Ureter (tissue), 1 donor: ENCODE measurements around the gene MSLN. TPM values are rescaled to one million over a fixed set of nuclear protein-coding genes. Genes with fewer than 3 reads are reported as not detected.

Source experiments
- DNase-seq: peaks from one replicate; pipeline ENCODE4 v3.0.0-alpha.2; 2020; ENCODE audit warnings: low spot score
- total RNA-seq: library from RNA; stranded (reverse); gene quantifications from one replicate; pipeline ENCODE4 v1.2.4, GENCODE V29; 2023
- donor health status: DM: yes; HTN: yes; CAD: no.

The MSLN gene
- total RNA-seq, 1 donor from 2014 or later, result 1.4 TPM

DNA sequence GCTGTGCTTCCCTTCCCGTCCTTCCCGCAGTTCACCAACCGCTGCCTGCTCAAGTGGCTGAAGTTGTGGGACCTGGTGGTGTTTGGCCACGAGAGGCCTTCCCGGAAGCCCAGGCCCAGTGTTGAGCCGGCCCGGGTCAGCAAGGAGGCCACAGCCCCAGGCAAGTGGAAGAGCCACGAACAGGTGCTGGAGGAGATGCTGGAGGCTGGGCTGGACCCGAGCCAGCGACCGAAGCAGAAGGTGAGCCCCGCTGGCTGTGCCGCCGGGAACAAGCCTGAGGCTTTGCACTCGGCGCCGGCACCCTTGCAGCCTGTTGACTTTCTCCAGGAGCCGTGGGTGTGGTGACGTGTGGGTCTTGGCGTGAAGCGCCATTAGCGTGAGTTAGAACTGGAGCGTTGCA lies 30.6 kb downstream of the MSLN start:
- DNase-seq, result no peak

DNA sequence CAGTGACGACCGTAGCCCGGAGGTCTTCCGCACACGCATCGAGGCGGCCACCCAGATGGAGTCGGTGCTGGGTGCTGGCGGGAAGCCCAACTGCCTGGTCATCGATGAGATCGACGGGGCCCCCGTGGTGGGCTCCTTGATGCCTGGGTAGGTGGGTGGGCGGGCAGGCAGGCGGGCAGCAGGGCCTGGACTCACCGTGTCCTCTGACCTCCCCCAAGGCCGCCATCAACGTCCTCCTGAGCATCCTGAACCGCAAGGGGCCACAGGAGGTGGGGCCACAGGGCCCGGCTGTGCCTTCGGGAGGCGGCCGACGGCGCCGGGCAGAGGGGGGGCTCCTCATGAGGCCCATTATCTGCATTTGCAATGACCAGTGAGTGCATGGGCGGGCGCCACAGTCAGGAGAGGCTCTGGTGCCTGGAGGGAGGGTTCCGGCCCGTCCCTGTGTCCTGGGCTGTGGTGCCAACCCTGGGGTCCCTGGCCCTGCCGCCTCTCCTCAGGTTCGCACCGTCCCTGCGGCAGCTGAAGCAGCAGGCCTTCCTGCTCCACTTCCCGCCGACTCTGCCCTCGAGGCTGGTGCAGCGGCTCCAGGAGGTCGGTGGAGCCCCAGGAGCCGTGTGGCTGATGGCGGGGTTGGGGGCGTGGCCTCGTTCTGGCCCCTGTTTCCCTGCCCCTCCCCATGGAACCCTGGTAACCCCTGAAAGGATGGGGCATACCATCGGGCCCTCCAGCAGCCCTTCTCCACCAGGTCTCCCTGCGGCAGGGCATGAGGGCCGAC lies 31.9 kb downstream of the MSLN start:
- no peak for DNase-seq

DNA sequence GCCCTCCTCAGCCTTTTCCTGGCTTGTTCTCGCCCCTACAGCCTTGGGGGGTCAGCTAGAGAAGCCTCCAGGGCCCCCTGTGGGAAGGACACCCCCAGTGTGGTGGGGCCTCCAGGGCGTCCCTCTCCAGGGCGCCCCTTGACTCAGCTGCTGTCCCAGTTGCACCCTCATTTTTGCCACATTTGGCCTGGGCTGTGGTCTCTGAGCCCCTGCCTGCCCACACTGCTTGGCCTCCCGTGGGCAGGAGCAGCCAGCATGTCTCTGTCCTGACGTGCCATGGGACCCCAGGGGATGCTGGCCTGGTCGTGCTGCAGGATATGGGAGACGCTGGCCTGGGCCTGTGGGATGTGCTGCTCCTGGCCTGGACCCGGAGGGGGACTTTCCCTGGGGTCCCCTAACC lies 32.9 kb downstream of the MSLN start:
- no peak for DNase-seq

DNA sequence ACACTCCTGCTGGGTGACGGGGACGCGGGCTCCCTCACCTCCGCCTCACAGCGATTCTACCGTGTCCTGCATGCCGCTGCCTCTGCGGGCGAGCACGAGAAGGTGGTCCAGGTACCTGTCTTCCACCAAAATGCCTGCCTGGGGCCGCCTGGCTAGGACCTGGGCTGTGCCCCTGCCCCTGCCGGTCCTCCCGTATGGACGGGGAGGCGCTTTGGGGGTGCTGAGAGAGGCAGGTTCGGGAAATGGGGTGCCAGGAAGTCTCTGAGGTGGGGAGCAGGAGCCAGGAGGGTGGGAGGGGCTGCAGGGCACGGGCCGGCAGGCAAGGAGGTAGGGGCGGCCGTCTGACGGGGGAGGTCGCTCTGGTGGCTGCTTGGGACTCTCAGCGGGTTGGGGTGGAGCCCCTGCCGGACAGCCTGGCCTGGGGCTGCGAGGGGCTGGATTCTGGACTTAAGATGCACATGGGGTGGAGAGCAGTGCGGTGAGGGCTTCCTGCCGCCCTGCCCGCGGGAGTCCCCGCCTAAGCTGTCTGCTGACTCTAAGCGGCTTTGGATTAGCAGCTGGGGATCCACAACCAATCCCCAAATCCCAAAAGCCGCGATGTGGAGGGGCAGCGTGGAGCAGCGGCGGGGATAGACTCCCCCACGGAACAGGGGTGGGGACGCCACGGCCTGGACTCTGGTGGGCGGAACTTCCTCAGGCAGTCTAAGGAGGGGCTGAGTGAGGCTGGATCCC lies 33.7 kb downstream of the MSLN start:
- no peak for DNase-seq

DNA sequence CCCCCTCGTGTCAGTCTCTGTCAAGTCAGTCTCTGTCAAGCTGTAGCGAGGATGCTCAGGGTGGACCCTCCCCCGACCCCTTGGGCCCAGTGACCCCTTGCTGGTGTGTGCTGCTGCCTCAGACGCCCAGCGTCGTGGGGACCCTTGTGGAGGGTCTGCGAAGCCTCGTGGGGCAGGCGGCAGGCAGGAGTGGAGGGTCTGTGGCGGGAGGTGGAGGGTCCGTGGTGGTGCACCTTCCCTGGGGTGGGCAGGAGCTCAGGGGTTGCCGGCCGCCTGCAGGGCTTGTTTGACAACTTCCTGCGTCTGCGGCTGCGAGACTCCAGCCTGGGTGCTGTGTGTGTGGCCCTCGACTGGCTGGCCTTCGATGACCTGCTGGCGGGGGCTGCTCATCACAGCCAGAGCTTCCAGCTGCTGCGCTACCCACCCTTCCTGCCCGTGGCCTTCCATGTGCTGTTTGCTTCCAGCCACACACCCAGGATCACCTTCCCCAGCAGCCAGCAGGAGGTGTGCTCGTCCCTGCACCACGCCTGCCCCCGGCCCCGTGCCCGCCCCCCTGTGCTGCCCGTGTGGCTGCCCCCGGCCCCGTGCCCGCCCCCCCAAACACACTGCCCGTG lies 34.4 kb downstream of the MSLN start:
- DNase-seq, result no peak

DNA sequence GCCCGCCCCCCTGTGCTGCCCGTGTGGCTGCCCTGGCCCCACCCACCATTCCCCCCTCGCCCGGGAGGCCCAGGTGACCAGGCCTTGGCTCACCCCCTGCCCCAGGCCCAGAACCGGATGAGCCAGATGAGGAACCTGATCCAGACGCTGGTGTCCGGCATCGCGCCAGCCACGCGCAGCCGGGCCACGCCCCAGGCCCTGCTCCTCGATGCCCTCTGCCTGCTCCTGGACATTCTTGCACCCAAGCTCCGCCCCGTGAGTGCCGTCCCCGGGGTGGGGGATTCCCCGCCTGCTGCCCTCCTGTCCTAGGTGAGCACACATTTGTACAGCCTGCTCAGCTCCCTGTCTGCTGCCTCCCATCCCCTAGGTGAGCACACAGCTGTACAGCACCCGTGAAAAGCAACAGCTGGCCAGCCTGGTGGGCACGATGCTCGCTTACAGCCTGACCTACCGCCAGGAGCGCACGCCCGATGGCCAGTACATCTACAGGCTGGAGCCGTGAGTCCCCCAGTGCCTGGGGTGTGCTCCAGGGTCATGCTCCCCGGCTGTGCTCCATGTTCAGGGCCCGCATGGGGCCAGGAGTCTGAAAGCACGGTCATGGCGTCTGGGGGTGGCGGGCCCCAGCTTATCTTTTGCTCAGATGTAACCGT lies 35.2 kb downstream of the MSLN start:
- DNase-seq, result no peak

DNA sequence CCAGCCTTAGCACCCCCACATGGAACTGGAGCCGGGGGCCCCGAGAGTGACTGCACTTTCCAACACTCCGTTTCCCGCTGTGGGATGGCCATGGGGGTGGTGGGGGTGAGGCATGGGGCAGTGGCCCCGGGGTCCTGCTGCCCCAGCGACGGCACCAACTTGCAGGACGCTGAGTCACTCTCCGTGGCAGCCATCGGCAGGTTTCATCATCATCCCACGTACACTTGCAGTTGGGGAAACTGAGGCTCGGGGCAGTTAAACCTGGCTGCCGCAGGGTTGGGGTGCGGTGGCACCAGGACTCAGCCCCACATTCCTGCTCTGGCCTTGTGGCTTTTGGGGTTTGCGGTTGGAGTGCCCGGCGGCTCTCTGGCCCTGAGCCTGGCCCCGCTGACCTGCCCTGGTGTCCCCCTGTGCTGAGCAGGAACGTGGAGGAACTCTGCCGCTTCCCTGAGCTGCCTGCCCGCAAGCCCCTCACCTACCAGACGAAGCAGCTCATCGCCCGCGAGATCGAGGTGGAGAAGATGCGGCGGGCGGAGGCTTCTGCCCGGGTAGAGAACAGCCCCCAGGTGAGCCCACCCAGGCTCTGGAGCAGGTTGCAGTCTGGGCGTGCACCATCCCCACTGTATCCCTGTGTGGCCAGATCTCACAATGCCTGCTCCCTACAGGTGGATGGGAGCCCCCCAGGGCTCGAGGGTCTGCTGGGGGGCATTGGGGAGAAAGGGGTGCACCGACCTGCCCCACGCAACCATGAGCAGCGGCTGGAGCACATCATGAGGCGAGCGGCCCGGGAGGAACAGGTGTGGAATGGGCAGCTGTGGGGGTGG lies 36.0 kb downstream of the MSLN start:
- no peak for DNase-seq

DNA sequence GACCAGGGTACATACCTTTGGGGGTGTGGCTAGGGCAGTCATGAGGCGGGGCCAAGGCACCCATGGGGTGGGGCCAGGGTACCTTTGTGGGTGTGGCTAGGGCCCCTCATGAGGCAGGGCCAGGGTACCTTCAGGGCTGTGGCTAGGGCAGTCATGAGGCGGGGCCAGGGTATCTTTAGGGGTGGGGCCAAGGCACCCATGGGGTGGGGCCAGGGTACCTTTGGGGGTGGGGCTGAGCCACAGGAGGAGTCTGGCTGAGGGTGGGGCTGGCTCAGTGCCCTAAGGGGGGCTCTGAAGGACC lies 36.5 kb downstream of the MSLN start:
- no peak for DNase-seq

DNA sequence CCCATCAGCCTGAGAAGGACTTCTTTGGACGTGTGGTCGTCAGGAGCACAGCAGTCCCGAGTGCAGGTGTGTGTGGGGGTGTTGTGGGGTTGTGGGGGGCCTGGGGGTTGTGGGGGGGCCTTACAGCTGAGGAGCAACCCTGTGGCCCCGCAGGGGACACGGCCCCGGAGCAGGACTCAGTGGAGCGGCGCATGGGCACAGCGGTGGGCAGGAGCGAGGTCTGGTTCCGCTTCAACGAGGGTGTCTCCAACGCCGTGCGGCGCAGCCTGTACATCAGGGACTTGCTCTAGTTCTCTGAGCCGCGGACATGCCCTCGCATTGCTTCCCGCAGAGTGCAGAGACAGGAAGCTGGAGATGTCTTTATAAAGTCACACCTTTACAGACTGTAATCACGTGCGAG lies 37.2 kb downstream of the MSLN start:
- no peak for DNase-seq

DNA sequence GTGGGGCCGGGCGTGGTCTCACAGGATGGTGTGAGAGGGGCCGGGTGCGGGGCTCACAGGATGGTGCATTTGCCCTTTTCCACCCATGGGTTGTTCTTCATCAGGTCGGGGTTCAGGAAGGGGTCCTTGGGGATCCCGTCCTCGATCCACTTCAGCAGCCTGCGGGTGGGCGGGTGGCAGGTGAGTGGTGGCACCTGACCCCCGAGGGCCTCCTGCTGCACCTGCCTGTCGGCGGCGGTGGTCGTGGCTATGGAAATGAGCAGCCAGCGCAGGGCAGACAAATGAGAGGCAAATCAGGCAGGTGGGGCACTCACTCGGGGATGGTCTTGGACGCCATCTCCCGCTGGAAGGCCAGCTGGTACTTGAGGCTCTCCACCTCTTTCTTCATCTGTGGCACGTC lies 38.1 kb downstream of the MSLN start:
- no peak for DNase-seq

DNA sequence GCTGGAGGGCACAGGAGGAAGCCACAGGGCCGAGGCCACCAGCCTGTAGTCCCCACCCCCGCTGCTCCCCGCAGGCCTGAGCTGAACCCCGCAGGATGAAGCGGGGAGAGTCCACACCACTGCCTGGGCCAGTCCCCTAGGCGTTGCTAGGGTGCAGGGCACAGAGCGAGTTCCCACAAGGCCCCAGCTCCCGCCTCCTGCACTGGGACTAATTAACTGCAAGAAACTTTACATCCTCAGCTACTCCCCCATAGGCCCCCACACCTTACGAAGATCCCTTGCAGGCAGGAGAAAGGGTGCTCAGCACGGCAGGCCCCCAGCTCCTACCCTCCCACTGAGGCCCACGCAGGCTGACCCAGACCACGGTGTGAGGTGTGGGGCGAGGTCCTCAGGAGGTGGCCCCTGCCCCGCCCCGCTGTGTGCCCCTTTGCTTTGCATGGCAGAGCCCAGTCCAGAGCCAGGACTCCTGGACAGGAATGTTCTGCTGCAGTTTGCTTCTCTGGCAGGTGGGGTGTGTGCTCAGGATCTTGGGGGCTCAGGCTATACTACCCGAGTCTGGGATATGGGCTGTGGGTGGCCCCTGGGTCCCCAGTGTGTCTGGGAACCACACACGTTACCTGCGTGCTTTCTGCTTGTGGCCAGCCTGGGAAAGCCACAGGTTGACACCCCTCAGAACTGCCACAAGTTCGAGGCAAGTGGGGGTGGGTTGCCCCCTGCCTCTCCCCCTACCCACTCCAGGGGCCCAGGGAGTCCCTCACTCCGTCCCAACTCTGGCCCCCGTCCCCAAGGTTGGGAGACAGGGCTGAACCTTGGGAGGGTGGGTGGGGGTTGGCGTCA lies 38.8 kb downstream of the MSLN start:
- DNase-seq, result no peak

DNA sequence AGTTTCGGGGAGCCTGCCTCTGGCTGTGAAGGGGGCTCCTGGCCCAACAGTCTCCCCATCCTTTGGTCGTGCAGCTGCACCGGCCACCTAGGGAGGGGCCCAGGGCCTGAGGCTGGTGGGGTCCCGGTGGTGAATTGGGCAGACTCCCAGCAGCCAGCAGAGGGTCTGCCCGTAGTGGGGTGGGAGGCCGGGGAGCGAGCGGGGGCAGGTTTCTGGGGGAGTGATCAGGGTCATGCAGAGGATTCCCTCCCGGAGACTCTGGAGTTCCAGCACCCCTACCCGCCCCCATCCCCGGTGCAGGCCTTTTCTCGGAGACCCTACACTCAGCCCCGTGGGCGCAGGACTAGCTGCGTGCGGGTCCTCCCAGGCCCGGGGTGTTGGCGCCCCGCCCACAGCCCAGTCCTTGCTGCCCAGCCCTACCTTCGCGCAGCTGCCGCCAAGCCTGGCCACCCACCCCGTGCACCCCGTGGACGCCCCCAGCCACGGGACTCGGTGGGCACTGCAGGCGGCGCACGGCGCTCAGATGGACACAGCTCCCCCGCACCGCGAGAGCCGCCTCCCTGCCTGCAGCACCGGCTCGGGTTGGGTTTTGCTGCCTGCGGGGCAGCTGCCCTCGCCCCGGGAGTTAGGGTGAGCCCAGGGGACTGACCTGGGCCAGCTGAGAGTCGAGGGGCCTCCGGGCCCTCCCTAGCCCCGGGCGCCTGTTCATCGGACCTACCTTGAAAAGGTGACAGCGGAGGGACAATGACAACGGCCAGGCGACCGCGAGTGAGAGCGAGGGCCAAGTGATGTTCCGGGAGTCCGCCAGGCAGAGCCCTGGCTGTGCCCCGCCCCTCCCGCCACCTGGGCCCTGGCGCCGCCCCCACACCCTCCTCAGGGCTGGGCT lies 39.7 kb downstream of the MSLN start, which contains the start of gene GNG13:
GNG13 (minus strand) TSS at position 787 of the 886 bp plus-strand sequence. CDS start 1,657 bp downstream, outside the sequence.
- no peak for DNase-seq

DNA sequence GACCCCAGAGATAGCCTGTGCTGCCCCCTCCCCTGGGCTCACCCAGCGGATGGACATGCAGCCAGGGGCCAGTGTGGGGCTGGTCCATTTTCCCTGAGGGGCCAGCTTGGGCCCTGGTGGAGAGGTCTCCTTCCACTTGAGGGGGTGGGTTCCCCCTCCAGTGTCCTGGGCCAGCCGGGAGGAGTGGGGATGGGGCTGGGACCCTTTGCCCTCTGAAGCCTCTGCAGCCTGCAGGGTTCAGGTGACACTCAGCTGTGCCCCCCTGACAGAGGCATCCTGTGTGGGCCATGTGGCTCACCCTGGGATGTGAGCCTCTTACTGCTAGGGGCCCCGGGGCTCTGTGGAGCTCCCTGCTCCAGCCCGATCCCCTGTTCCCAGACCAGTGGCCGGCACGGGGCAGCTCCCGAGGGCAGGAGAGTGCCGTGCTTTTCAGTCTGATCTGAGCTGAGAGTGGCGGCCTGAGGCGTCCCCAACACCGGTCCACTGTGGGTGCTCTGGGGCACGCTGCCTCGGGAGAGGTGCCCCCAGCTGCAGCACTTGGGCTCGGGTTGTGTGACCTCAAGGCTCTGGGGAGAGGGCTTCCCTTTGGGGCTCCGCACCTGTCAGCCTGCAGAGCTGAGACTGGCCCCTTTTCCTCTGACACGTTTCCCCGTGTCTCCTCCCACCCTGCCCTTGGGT lies 40.4 kb downstream of the MSLN start:
- no peak for DNase-seq

DNA sequence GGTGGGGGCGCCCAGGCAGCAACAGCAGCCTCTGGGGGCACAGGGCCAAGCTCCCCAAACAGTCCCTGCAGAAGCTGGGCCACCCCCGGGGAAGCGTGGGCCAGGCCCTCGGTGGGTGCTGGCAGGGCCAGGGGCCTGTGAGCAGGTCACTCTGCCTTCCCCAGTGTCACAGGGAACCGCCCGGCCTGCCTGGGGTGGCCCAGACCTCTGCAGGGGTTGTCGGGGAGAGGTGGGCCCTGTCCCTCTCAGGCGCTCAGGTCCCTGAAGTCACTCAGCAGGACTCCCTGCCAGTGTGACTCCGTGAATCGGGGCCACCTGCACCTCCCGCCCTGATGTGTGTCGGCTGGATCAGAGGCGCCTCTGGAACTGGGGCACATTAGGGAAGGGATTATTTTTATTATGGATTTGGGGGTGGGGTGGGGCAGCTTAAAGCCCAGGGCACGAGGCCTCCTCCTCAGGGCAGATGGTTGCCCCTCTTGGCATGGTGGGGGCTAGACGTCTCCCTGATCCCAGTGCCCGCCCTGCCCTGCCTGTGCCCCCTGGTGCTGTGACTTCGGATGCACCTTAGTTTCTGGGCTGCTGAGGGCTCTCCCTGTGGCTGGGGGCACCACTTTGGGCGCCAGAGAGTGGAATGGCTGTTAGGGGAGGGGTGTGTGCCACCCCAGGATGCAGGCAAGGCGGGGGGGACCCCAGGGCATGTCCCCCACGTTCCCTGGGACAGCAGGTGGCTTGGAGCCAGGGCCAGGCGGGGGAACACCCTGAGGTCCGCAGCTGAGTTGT lies 41.2 kb downstream of the MSLN start:
- DNase-seq, result no peak

DNA sequence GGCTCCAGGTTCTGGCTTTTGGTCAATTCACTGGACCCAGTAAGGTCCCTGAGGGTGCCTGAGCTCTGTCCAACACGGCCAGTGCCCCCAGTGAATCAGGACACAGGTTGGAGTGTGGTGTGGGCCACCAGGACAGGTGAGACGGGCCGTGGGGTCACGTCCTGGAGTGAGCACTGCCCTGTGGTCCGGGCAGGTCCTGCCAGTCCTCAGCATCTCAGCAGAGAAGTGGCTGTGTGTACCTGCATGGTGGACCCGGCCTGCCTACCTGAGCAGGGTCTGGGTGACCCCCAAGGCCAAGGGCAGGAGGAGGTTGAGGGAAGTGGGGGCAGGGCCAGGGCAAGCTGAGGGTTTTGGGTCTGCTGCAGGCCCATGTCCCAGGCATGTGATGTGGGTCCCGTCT lies 41.9 kb downstream of the MSLN start:
- no peak for DNase-seq

DNA sequence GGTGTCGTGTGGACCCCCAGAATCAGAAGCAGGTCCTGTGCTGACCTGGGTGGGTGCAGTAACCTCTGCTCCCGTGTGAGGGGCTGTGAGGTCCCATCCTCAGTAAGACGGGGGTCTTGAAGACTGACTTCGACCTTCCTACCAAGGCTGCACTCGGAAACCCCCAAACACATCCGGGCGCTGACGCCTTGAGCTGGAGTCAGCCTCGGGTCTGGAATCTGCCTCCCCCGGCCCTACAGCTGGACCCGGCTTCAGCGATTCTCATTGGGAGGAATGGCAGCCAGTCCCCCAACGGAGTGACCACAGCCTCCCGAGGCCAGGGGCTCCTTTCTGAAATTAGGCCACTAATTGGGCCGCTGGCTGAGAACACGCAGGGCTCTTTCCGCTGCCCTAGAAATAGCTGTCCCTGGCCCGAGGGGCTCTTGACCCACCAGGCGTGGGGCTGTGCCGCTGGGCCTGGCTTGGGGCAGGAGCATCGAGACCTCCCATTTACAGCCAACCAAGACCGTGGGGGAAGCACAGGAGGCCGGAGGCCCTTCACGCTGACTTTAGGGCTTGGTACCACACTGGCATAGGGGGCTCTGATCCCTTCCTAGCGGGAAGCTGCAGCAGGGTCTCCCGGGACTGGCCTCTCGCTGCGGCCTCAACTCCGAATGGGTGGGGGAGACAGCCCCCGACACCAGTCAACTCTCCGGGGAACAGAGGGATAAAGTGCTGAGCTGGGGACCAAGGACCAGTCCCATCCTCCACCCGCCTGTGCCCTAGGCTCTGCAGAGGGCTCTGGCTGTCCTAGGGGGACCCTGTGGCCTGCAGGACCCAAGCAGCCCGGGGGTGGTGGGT lies 42.6 kb downstream of the MSLN start:
- DNase-seq, result no peak

DNA sequence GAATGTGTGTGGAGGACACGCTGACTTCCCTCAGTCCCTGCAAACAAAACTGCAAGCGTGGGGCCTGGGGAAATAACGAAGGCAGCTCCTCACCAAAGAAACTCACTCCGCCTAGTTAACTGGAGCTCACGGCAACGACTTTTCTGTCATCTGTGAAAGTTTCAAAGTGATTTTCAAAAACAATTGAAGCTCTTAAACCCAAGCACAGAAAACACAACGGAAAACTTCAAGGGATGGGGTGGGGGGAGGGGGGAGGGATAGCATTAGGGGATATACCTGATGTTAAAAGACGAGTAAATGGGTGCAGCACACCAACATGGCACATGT lies 43.2 kb downstream of the MSLN start:
- no peak for DNase-seq
